ENCODE measurements around the gene ALDH1L1.
A peak's percentile ranks its signal among the peaks of the same experiment; 100 is the strongest.
"Not testable (repeated sequence)": the region's sequence is repeated elsewhere in the genome, so short reads cannot be mapped to it uniquely, and the experiment has no call there.

Gene ALDH1L1

DNA sequence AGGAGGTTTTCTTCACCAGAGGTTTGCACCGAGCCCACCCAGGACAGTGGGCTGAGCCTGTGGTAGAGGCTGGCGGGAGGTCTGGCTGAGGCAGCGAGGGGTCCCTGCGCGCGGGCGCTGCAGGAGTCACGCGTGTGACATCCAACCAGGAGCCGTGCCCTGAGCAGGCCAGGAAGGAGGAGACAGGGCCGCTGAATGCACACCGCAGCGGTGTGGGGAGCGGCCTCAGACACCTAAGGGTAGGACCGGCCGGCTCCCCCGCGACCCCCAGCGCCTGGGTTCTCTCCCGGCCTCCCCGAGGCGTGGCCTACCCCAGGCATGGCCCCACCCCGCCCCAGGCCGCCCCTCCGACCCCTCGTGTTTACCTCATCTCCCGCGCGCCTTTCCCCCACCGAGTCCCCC lies 96.9 kb downstream of the ALDH1L1 start:
- DNase-seq (ENCODE audit: low read depth in 2 of 2) = peak in 1 of 2 donors; percentile 12

DNA sequence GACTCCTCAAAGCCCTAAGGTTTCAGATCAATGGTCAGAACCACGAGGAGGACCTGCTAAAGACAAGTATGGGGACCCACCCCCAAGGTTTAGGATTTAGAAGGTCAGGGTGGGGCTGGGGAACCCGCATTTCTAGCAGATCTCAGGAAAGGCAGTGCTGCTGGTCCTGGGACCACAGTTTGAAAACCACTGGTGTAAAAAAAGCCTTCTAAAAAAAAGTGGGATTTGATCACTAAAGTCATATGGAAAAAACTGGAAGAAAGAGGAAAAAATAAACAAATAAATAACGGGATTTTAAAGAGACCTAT lies 97.3 kb downstream of the ALDH1L1 start:
- DNase-seq (ENCODE audit: low read depth in 2 of 2) = no peak

DNA sequence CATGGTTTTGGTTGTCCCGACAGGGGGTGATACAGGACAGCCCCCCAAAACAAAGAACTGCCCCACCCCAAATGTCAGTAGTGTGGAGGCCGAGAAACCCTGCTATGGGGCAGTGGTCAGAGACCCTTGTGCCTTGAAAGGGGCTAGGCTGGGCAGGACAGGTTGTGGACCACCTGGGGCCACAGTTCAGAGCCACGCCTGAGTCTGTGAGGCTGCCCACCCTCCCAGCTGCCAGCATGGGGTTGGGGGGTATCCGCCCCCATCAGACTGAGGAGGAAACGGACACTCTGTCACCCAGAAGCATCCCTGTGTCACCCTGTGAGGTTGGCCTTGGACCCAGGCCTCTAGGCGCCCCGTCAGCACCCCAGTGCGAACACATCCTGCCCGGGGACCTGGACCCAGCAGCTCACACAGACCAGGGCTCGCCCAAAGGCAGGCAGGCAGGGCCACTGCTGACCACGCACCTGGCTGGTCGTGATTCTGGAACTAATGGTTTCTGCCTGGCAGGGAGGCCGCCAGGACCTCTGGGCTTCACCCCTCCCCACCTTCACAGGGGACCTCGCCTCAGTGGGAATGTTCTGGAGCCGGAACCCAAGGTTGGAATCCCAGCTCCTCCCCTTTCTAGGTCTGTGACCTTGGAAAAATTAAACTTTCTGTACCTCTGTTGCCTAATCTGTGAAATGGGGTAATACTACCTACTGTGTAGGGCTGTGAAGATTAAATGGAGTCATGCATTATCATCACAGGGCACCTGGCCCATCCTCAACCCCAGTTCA lies 97.8 kb downstream of the ALDH1L1 start:
- DNase-seq (ENCODE audit: low read depth in 2 of 2) = no peak

DNA sequence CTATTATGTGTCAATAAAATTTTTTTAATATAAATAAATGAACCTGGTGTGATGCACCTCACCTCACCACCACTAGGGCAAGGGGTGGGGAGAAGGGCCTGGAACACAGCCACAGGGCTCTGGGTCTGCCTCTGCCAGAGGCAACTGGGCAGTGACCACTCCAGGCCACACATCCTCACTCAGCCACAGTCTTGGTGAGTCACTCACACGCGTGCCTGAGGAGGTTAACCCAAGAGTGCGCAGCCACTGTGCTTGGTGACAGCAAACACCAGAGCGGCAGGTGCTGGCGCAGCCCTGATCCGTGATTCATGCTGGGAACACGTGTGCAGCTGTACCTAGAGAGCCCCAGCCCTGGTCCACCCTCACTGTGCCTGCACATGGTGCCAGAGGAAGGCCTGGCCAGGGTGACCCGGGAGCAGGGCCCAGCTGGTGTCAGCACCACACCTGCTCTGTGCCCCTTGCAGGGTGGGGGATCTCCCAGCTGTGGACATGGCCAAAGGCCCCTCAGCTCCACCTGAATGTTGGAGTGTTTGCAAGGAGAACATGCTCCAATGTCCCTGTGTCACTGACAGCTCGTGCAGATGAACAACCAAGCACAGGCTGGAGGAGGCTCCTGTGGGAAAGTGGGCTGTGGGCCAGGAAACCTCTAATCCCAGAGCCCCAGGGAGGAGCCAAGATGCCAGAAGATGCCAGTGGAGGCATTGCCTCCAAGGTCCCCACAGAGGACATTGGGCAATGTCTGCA lies 98.6 kb downstream of the ALDH1L1 start:
- DNase-seq (ENCODE audit: low read depth in 2 of 2) = no peak

DNA sequence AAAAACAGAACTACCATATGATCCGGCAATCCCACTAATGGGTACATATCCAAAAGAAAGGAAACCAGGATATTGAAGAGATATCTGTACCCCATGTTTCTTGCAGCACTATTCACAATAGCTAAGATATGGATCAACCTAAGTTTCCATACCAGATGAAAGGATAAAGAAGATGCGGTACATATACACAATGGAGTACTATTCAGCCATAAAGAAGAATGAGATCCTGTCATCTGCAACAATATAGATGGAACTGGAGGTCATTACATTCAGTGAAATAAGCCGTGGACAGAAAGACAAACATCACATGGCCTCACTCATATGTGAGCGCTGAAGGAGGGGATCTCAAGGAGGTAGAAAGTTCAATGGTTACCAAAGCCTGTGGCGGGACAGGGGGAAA lies 99.4 kb downstream of the ALDH1L1 start:
- DNase-seq (ENCODE audit: low read depth in 2 of 2) = no peak

DNA sequence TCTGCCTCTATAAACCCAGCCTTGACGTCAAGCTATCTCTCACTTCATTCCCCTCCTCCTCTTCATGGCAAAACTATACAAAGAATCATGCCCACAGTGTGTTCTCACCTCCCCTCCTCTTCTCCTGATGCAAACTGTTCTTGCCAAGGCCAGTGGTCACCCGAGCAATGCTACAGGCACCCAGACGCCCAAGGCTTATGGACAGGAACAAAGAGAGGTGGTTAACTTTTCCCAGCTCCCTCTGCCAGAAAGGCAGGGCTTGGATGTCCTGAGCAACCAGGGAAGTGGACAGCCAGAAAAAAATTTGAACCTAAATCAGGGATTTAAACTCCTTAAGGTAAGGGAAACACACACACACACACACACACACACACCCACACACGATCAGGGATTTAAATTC lies 101.5 kb downstream of the ALDH1L1 start:
- no peak for DNase-seq (ENCODE audit: low read depth in 2 of 2)

DNA sequence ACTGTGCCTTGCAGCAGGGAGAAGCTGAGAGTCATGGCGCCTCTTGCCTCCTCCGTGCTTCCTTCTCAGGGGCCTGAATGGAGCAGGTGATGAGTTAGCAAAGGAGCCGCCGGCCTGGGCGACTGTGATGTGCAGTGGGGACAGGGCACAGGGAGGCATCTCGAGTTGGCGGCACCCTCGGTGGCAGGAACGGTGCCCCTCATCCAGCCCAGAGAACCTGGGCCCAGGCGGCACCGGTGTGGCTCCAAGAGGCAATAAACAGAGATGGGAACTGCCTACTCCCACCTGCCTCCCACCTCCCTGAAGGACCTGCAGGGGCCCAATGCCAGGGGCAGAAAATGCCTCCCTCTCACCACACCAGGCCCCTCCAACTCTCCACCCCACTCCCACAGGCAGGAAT lies 102.6 kb downstream of the ALDH1L1 start:
- DNase-seq (ENCODE audit: low read depth in 2 of 2) = no peak

DNA sequence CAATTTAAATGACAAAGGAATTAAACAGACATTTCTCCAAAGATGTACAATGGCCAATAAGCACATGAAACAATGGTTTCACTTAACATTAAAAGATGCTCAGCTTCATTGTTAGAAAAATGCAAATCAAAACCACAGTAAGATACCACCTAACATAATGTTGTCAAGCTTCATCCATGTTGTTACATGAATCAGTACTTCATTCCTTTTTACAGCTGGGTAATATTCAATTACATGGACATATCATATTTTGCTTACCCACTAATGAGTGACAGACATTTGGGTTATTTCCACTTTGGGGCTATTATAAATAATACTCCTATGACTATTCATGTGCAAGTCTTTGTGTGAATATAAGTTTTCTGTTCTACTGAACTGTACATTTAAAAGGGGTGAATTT lies 104.2 kb downstream of the ALDH1L1 start:
- no peak for DNase-seq (ENCODE audit: low read depth in 2 of 2)

DNA sequence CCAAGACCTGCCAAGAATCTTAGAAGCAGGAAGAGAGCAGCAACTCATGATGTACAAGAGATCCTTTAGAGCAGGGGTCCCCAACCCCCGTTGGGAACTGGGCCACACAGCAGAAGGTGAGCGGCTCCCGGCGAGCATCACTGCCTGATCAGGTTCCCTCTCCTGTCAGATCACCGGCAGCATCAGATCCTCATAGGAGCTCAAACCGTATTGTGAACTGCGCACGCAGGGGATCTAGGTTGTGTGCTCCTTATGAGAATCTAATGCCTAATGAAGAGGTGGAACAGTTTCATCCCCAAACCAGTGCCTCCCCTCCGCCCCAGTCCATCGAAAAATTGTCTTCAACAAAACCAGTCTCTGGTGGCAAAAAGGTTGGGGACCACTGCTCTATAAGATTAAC lies 110.2 kb downstream of the ALDH1L1 start:
- no peak for DNase-seq (ENCODE audit: low read depth in 2 of 2)

DNA sequence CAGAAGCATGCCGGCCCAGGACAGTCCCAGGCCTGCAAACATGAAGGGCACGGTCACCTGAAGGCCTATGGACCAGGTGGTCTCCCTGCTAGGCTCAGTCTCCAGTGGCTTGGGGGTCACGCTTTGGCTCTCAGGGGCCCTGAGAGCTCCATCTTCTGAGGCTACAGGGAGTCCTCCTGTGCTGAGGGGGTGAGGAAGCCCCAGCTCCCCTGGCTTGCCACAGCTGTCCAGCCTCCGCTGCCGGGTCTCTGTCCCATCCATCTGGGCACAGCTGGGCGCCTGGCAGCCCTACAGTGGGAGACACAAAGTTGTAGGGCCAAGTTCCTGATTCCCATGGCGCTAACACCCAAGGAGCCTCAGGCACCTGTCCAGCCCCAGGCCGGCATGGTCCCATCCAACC lies 112.4 kb downstream of the ALDH1L1 start:
- DNase-seq (ENCODE audit: low read depth in 2 of 2) = no peak

DNA sequence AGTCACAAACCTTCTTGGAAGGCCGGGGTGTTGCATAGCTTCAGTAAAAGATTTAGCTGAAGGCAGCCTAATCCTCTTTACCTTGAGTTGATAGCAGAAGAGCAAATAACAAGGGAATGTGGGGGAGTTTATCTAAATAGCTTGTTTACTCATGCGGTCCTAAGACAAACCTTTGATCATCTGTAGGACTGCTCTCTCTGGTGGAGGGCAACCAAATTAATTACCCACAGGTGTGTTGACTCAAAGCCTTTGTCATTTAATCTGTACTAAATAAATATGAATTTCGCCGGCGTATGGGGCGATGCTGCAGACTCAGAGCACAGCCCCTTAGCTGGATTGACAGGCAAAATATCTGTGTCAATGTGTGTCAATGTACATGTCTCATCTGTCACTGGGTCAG lies 113.7 kb downstream of the ALDH1L1 start:
- DNase-seq (ENCODE audit: low read depth in 2 of 2) = not testable (repeated sequence)

DNA sequence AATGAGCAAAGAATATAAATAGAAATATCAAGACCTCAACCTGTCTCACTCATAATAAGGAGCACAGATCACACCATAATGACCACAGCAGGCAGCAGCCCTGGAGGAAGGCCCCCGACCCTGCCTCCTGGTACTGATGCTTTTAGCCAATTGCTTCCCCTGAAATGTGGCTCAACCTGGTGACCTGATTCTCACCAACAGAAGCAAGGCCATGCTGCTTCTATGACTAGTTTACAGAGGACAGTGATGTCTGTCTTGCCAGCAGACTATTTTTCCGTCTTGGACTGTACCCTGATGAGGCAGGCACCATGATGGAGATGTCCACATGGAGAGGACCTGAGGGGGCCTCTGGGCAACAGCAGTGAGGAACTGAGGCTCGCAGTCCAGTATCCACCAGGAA lies 114.5 kb downstream of the ALDH1L1 start:
- DNase-seq (ENCODE audit: low read depth in 2 of 2) = no peak

DNA sequence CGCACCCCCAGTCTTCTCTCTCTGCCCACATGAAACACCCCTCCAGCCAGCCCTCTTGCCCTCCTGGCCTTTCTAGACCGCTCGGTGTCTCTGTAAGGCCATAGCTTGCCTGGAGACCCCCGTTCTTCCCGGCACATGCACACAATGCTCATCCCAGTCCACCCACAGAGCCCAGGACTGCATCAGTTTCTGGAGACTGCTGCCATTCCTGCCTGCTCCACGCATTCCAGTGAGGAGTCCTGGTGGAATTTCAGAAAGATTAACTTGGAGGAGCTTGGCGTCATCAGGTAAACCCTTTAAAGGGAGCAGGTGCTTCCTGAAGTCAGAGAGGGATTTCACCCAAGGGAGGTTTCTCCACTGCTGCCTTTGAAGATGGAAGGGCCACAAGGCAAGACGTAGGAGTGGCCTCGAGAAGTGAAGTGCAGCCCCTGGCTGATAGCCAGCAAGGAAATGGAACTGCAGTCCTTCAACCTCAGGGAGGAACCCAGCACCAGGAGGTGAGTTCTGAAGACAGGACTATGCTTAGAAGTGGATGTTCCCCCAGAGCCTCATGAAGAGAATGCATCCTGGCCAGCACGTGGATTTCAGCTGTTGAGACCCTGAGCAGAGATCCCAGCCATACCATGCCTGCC lies 115.6 kb downstream of the ALDH1L1 start:
- DNase-seq (ENCODE audit: low read depth in 2 of 2) = no peak

DNA sequence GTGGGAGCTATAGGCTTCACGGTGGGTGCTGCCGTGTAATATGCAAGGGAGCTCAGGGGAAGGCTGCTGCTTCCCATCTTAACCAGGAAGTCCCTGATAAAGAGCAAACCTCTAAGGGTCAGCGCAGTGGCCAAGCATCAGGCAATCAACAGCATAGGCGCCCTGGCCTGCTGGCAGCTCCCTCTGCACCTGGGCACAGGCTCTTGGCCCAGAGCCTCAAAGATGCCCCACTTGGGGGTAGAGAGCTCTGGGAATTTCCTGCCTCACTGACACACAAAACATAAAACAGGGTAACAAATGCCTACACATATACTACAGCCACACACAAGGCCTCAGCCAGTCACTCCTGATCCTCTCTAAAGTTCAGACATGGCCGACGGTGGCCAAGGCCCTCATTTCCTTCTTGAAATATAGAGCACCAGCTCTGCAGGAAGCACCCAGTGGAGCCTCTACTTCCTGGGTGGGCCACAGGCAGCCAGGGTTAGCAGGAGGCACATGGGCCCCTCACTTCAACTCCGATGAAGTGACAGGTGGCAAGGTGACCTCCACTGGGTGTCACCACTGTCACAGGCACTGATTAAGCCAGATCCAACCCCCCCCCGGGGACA lies 116.9 kb downstream of the ALDH1L1 start:
- no peak for DNase-seq (ENCODE audit: low read depth in 2 of 2)

DNA sequence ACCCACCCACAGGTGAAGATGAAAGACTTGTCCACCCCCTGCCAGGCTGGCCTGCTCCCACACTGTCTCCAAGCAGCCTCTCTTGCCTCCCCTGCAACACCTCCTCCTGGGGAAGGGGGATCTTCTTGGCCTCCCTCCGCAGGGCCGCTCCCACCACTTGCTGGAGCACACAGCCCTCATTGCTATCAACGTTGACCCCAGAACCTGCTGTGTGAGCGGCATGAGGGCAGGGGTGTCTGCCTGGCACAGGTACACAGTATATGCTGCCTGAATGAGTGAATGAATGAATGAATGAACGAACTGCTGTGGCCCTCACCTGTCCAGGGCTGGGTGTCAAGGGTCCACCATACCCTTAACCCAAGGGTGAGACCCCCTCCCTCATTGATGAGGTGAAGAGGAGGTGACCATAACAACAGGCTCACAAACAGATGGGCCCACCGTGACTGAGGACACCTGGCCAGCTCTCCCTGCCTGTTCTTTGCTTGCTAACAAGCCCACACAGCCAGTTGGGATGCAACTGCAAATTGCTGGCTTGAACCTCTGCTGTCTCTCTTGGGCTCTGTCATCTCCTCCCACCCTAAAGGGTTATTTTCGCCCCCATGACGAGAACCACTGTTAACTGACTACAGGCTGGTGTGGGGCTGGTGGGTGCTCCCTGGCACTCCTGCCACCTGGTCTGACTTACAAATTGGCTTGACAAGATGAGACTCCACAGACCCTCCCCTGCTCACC lies 118.9 kb downstream of the ALDH1L1 start:
- DNase-seq (ENCODE audit: low read depth in 2 of 2) = no peak

DNA sequence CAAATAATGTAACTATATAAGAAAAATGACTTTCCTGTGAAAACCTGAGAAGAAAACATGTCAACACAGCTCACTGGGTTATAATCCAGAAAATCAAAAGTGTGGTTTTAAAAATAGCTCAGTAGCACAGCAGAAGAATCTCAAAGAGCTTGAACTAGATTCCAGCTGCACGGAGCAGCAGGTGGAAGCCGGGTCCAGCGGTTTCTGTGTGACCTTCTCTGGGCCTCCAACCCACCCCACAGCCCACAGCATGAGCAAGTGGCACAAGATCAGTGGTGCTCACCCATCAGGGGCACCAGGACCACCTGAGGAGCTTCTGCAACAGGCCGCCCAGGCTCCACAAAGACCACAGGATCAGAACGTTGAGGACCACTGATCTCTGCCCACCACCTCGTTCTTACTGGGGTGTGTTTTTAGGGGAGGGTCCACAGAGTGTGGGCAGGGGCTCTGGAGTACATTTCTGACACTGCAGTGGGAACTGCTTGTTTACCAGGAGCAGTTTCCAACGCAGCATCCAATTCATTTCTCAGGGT lies 119.7 kb downstream of the ALDH1L1 start:
- DNase-seq (ENCODE audit: low read depth in 2 of 2) = no peak

DNA sequence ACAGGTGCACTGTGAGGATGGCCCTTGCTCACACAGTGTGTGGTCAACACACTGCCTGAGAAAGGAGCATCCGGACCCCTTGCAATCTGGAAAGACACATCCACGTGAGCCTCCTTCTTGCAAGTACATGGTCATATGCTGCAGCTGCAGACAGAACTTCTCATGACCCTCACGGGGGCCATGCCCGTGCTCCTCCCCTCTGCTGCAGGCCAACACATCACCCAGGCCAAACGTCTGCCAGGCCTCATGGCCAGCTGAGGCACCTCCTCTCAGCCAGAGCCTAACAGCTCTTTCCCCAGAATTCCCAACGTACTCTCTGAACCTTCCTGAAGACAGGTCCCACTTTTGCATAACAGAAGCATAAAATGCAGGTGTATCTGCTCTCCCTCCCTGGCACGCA lies 121.7 kb downstream of the ALDH1L1 start:
- DNase-seq (ENCODE audit: low read depth in 2 of 2) = no peak

DNA sequence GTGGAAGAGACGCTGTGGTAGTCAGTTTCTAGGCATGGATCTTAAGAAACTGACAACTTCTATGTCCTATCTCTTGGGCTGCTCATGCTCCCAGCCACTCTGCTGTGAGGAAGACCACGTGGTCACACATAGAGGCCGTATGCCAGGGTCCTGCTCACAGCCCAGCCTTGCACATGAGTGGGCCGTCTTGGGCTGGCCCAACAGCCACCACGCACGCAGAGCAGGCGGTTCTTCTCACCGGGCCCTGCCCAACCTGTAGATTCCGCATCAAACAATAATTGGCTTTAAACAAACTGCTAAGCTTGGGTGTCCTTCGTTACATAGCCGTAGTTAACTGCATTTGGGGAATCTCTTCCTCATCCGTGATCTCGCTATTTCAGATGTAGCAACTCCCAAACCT lies 122.5 kb downstream of the ALDH1L1 start:
- no peak for DNase-seq (ENCODE audit: low read depth in 2 of 2)

DNA sequence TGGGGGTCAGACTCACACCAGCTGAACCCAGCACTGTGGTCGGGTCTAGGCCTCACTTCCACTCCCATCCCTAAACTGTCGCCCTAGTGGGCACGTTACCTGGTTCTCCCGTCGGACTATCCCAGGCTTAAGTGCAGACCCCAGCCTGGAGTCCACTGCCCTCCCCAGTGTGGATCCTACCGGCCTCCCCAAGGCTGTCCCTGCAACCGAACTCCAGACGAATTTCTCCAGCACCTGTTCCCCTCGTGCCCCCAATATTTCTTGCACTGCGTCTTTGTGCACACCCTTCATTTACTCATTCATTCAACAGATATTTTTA lies 122.9 kb downstream of the ALDH1L1 start:
- DNase-seq (ENCODE audit: low read depth in 2 of 2) = no peak

DNA sequence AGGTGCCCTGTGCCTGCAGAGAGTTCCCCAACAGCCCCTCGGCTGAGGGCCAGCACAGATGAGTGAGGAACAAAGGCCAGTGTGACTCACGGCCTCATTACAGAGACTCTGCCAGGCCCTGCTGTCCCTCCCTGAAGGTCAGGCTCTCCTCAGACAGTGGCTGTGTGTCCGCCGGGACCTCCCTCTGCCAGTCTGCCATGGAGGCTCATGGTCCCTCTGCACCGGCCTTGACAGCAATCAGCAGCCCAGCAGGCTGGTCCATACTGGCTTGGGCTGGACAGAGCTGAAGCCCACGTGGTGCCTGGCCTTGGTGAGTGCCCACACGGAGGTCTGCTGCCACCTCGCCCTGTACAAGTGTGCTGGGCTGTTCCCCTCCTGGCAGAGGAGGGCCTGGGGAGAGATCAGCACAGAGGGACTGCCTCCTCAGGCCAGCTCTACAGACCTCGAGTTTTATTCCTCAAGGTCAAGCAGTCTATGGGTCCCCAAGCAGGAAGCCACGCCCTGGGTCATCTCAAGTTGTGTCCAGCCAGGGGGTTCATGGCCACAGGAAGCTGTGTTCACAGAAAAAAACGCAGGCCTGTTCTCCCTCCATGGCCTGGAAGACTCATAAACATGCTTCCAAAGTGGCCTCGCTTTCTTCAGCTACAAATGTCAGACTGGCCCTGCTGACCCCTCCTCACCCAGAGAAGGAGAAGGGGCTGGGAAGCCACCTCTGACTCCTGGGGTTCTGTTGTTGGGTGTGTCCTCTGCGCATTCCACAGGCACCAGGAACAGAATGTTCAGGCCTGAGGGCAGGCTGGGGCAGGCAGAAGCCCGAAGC lies 123.5 kb downstream of the ALDH1L1 start:
- DNase-seq (ENCODE audit: low read depth in 2 of 2) = no peak

DNA sequence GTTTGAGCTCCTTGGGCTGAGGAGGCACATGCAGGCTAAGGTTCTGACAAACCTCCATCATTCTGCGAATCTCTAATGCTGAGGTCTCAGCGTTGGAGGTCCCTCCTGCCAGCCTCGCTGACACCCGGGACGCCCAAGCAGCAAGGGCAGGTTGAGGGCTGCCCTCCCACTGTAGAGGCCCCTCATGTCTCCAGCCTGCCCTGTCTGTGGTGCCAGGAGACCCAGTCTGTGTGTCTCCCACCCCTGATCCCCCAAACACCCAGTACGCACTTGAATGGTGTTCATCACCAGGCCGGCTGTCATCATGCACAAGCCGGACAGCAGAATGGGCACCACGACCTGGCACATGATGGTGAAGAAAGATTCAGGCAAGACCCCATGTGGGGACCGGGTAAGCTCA lies 124.3 kb downstream of the ALDH1L1 start:
- DNase-seq (ENCODE audit: low read depth in 2 of 2) = no peak

Measured in activated CD8-positive, alpha-beta memory T cell treated with anti-CD3 and anti-CD28 coated beads for 4 hours (primary cell).